BJ (cell line): ENCODE data around the gene FOXJ3. TPM values are rescaled to one million over a fixed set of nuclear protein-coding genes. Genes with fewer than 3 reads are reported as not detected.

ENCODE experiments used
- CTCF ChIA-PET: fragments of 350-600 bp; formaldehyde crosslinking; extraction: SDS; loops from one replicate; lab custom pipeline; 2021; ENCODE audit warnings: antibody characterized with exemption, inconsistent platforms; lab: Yijun Ruan, JAX
- POLR2A ChIA-PET: fragments of 300-600 bp; sonication (Branson Sonifier 250); formaldehyde crosslinking; extraction: SDS; loops from one replicate; lab custom pipeline; 2021; ENCODE audit warnings: antibody characterized with exemption; lab: Charles Lee
- DNase-seq: peaks from one replicate; pipeline ENCODE4 v3.0.0-alpha.2; 2011; ENCODE audit warnings: low read depth
- H3K27me3 ChIP-seq: 2 replicates; pipeline ENCODE4 v1.6.0; 2011; ENCODE audit warnings: low read length; ENCODE audit not compliant: control insufficient read depth, insufficient read depth
- H3K36me3 ChIP-seq: 2 replicates; pipeline ENCODE4 v1.5.1; 2011; ENCODE audit warnings: low read length; ENCODE audit not compliant: control insufficient read depth, insufficient read depth
- H3K4me3 ChIP-seq: 2 replicates; pipeline ENCODE4 v1.5.1; 2011; ENCODE audit warnings: low read depth, mild to moderate bottlenecking, control low read depth, low read length
- polyA plus RNA-seq: library from polyadenylated mRNA; depleted of rRNA; stranded (reverse); fragments of >200 nt; gene quantifications from 2 replicates; pipeline ENCODE4 v1.2.3, GENCODE V29; 2011
- TF ChIP-seq, protein P1 (sequence below): IDR thresholded peaks from 2 replicates; pipeline ENCODE4 v1.5.1; 2011; ENCODE audit warnings: low read depth, mild to moderate bottlenecking, control low read depth, inconsistent platforms, low read length, moderate library complexity; ENCODE audit not compliant: insufficient read depth

Gene FOXJ3
- polyA plus RNA-seq, 1 experiment, result 22.9 TPM

DNA sequence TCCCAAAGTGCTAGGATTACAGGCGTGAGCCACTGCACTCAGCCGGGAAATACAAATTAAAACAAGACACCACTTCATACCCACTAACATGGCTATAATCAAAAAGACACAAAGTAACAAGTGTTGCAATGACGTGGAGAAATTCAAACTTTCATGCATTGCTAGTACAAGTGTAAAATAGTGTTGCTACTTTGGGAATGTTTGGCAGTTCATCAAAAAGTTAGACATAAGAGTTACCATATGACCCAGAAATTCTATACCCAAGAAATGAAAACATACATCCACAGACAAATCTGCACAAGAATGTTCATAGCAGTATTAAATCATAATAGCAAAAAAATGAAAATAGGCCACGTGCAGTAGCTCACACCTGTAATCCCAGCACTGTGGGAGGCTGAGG lies 16.4 kb downstream of the FOXJ3 start:
- no peaks in the 10 kb centered on the region for H3K27me3 ChIP-seq
- ChIA-PET CTCF (interaction anchor here (1.0 kb wide), 2 partner anchors 34 to 124 kb away, joined by 3 read pairs; no protein-coding TSS in a partner anchor), POLR2A (no interaction called here)
- no peak for DNase-seq
- no peak overlapping the region for H3K4me3 ChIP-seq
- H3K36me3 ChIP-seq, result no peaks in the 10 kb centered on the region; the same call in 1 of the 2 replicates
- TF ChIP-seq, protein P1, sequence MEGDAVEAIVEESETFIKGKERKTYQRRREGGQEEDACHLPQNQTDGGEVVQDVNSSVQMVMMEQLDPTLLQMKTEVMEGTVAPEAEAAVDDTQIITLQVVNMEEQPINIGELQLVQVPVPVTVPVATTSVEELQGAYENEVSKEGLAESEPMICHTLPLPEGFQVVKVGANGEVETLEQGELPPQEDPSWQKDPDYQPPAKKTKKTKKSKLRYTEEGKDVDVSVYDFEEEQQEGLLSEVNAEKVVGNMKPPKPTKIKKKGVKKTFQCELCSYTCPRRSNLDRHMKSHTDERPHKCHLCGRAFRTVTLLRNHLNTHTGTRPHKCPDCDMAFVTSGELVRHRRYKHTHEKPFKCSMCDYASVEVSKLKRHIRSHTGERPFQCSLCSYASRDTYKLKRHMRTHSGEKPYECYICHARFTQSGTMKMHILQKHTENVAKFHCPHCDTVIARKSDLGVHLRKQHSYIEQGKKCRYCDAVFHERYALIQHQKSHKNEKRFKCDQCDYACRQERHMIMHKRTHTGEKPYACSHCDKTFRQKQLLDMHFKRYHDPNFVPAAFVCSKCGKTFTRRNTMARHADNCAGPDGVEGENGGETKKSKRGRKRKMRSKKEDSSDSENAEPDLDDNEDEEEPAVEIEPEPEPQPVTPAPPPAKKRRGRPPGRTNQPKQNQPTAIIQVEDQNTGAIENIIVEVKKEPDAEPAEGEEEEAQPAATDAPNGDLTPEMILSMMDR, result no peak

DNA sequence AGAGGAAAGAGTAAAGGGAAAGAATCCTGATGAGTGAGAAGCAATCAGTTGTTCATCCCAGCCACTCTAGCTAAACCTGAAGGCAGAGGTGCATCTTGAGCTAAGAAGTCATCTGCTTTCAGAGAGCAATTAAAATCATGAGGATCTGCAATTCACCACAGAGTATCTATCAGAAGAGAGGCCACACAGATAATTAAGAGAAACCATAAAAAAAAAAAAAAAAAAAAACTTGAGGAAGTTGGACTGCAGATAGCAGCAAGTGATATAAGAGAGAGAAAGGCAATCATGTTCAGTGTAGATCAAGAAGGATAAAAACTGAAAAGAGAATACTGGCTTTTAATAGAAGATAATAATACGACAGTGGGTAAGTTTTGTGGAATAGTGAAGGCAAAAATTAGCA lies 17.7 kb downstream of the FOXJ3 start:
- H3K27me3 ChIP-seq, result no peaks in the 10 kb centered on the region
- CTCF ChIA-PET, result interaction anchor here (0.7 to 1.5 kb wide), 3 partner anchors 15 to 140 kb away, joined by 3 to 4 read pairs (median 4); no protein-coding TSS in a partner anchor
- no peak for DNase-seq
- H3K36me3 ChIP-seq, result no peaks in the 10 kb centered on the region; the same call in 1 of the 2 replicates
- POLR2A ChIA-PET, result no interaction called here
- H3K4me3 ChIP-seq, result no peak overlapping the region
- TF ChIP-seq, protein P1, result no peak

DNA sequence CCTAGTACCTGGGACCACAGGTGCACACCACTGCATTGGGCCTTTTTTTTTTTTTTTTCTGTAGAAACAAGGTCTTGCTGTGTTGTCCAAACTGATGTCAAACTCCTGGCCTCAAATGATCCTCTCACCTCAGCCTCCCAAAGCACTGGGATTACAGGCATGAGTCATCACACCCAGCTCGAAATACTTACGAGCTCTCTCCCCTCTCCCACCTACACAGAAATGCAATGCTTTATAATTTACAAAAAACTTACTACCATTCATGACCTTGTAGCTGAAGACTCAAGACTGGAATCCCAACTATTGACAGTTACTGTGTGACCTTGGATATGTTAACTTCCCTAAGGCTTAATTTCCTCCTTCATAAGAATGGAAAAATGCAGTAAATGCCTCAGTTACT lies 18.7 kb downstream of the FOXJ3 start:
- ChIA-PET CTCF (interaction anchor here (0.5 to 1.5 kb wide), 5 partner anchors 12 to 1349 kb away, joined by 3 to 4 read pairs (median 3); no protein-coding TSS in a partner anchor), POLR2A (no interaction called here)
- no peak overlapping the region for H3K4me3 ChIP-seq
- TF ChIP-seq, protein P1, result no peak
- no peak for DNase-seq
- no peaks in the 10 kb centered on the region for H3K27me3 ChIP-seq
- no peaks in the 10 kb centered on the region; the same call in 1 of the 2 replicates for H3K36me3 ChIP-seq

DNA sequence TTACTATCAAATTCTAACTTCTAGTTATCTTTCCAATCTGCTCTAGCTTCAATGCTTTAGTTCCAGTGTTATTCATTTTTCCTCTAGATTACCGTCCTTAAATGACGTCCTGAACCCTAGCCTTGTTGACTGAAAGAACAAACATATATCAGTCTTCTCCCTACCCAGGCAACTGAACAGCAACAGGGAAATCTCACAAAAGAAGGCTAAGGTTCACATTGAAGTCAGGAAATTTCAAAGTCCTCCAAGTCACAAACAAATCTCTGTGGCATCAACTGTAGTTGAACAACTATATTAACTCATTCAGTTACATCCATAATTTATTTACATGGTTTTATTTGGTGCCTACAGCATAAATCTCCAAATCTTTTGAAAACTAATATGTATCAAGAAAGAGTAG lies 19.5 kb downstream of the FOXJ3 start:
- no peak overlapping the region for H3K4me3 ChIP-seq
- no peak for DNase-seq
- no peaks in the 10 kb centered on the region; the same call in 1 of the 2 replicates for H3K36me3 ChIP-seq
- no peaks in the 10 kb centered on the region for H3K27me3 ChIP-seq
- CTCF ChIA-PET, result interaction anchor here (0.8 to 1.5 kb wide), 3 partner anchors 11 to 140 kb away, joined by 3 to 4 read pairs (median 4); no protein-coding TSS in a partner anchor
- POLR2A ChIA-PET, result no interaction called here
- TF ChIP-seq, protein P1, result no peak

DNA sequence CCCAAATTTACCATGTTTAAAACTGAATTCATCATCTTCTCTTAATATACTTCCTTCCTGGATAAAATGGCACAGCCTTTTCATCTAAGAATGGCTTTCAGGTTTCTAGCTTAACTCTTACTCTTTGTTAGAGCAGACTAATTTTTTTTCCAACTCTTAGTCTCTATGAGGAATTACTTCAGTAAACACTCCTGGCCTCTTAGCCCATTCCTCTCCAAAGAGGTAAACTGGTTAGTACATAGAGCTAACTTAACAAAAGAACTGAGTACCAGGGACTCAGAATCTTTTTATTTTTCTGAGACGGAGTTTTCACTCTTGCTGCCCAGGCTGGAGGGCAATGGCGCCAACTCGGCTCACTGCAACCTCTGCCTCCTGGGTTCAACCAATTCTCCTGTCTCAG lies 21.1 kb downstream of the FOXJ3 start:
- H3K36me3 ChIP-seq, result no peaks in the 10 kb centered on the region
- ChIA-PET CTCF (interaction anchor here (1.2 to 1.3 kb wide), 2 partner anchors 12 to 19 kb away, joined by 3 read pairs; no protein-coding TSS in a partner anchor), POLR2A (no interaction called here)
- H3K4me3 ChIP-seq, result no peak overlapping the region
- DNase-seq, result no peak
- H3K27me3 ChIP-seq, result no peaks in the 10 kb centered on the region
- TF ChIP-seq, protein P1, result no peak
